Measurements from ENCODE around the gene PCDHAC1.
A peak's percentile ranks its signal among the peaks of the same experiment; 100 is the strongest.
"Not testable (repeated sequence)": the region's sequence is repeated elsewhere in the genome, so short reads cannot be mapped to it uniquely, and the experiment has no call there.

Gene PCDHAC1, protein sequence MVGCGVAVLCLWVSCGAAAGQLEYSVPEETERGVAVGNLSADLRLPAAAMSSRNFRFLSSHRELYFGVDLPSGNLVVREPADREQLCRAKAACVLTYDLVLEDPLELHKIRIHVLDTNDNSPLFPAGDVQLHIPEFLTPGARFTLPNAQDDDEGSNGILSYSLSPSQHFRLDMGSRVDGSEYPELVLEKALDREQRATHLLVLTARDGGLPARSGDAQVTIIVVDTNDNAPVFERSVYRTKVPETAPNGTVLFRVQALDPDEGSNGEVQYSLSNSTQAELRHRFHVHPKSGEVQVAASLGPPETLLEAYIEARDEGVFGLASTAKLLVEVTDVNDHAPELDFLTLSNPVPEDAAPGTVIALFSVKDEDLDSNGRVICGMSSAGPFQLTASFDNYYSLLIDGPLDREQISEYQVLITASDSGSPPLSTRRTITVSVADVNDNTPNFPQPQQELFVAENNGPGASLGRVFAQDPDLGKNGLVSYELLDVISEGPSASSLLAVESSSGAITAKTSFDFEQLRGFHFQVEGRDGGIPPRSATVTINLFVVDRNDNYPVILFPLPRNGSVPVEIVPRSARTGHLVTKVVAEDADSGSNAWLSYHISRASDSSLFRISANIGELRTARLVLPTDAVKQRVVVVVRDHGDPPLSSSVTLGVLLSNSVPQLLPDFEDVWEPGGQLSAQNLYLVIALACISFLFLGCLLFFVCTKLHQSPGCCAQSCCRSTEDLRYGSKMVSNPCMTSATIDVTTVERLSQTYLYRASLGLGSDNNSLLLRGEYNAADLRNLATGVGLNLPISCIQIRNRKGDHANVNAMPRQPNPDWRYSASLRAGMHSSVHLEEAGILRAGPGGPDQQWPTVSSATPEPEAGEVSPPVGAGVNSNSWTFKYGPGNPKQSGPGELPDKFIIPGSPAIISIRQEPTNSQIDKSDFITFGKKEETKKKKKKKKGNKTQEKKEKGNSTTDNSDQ

DNA sequence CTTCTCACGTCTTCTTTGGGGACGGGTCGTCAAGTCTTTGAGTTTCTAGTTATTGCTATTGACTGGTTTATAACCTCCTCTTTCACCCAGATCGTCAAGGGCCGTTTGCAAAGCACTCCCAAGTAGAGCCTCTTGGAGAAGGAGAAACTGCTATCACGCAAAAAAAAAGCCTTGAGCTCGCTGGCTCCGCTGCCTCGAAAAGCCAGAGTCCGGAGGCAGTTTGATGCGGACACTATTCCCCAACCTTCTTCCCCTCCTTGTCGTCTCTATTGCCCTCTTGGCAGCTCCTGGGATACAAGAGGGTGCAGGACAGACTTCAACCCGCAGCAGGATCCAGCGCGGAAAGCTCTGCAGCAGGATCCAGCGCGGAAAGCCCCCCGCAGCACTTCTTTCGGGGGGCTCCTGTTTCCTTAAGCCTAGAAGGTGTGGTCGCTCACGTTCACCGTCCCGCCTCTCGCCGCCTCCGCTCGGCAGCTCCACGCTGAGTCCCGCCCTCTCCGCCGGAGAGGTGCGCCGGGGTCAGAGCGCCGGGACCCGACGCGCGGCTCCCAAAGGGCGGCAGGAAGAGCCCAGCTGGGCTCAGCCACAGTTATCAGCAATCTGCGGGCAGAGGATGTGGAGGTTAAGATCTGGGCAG is at the start of gene PCDHAC1:
Gene PCDHAC1, plus strand, starts transcription at position 494 of the 637 bp plus-strand sequence. CDS start 594 bp downstream, outside the sequence.
- peak within 1 kb of the TSS; percentile 28 for H3K4me3 ChIP-seq (ENCODE audit: low read depth, low read length)

DNA sequence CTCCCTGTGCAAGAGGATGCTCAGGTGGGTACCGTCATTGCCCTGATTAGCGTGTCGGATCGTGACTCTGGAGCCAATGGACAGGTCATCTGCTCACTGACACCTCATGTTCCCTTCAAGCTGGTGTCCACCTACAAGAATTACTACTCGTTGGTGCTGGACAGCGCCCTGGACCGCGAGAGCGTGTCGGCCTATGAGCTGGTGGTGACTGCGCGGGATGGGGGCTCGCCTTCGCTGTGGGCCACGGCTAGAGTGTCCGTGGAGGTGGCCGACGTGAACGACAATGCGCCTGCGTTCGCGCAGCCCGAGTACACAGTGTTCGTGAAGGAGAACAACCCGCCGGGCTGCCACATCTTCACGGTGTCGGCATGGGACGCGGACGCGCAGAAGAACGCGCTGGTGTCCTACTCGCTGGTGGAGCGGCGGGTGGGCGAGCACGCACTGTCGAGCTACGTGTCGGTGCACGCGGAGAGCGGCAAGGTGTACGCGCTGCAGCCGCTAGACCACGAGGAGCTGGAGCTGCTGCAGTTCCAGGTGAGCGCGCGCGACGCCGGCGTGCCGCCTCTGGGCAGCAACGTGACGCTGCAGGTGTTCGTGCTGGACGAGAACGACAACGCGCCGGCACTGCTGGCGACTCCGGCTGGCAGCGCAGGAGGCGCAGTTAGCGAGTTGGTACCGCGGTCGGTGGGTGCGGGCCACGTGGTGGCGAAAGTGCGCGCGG is 49.4 kb upstream of the PCDHAC1 start:
- not testable (repeated sequence) for H3K4me3 ChIP-seq (ENCODE audit: low read depth, low read length); DNase-seq (ENCODE audit: low read depth)

More for the DNA sequence above, at the start of gene PCDHAC1:
- DNase-seq (ENCODE audit: low read depth): no peak

DNA sequence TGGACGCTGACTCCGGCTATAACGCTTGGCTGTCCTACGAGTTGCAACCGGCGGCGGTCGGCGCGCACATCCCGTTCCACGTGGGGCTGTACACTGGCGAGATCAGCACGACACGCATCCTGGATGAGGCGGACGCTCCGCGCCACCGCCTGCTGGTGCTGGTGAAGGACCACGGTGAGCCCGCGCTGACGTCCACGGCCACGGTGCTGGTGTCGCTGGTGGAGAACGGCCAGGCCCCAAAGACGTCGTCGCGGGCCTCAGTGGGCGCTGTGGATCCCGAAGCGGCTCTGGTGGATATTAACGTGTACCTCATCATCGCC is 48.9 kb upstream of the PCDHAC1 start:
- no peak overlapping the region for H3K4me3 ChIP-seq (ENCODE audit: low read depth, low read length)
- DNase-seq (ENCODE audit: low read depth): no peak

DNA sequence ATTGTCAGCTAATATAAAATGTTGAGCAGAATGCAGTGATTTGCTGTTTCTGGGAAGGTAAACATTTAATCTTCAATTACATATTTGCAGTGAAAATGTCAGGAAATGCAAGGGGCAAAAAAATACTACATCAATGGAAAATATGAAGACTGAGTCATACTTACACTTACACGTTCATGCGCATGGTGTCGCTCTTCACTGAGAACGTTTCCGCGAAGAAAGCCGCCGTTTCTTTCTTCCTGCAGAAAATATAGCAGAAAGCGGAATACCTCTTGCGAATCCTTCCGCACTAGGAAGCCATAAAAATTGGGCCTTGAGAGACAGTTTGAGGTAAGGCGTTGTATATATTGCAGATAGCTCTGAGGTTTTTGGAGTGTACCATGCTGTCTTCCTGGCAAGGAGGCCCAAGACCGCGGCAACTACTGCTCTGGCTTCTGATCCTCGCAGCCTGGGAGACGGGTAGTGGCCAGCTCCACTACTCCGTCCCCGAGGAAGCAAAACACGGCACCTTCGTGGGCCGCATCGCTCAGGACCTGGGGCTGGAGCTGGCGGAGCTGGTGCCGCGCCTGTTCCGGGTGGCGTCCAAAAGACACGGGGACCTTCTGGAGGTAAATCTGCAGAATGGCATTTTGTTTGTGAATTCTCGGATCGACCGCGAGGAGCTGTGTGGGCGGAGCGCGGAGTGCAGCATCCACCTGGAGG is 44.1 kb upstream of the PCDHAC1 start, which contains the start of gene PCDHA13:
Gene PCDHA13, plus strand, starts transcription at position 236 of the 702 bp plus-strand sequence. Its CDS starts 145 bp downstream, at position 381.
- H3K4me3 ChIP-seq (ENCODE audit: low read depth, low read length): no peak within 1 kb of the TSS
- no peak for DNase-seq (ENCODE audit: low read depth)

DNA sequence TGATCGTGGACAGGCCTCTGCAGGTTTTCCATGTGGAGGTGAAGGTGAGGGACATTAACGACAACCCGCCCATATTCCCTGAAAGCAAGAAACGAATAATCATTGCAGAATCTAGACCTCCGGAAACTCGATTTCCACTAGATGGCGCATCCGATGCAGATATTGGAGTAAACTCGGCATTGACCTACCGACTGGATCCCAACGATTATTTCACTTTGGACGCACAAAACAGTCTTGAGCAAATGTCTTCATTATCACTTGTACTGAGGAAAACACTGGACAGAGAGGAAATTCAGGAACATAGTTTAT is 43.6 kb upstream of the PCDHAC1 start:
- no peak overlapping the region for H3K4me3 ChIP-seq (ENCODE audit: low read depth, low read length)
- DNase-seq (ENCODE audit: low read depth): no peak

DNA sequence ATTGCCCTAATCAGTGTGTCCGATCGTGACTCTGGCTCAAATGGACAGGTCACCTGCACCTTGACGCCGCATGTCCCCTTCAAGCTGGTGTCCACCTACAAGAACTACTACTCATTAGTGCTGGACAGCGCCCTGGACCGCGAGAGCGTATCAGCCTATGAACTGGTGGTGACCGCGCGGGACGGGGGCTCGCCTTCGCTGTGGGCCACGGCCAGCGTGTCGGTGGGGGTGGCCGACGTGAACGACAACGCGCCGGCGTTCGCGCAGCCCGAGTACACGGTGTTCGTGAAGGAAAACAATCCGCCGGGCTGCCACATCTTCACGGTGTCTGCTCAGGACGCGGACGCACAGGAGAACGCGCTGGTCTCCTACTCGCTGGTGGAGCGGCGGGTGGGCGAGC is 42.7 kb upstream of the PCDHAC1 start:
- no peak for DNase-seq (ENCODE audit: low read depth)
- H3K4me3 ChIP-seq (ENCODE audit: low read depth, low read length): no peak overlapping the region

DNA sequence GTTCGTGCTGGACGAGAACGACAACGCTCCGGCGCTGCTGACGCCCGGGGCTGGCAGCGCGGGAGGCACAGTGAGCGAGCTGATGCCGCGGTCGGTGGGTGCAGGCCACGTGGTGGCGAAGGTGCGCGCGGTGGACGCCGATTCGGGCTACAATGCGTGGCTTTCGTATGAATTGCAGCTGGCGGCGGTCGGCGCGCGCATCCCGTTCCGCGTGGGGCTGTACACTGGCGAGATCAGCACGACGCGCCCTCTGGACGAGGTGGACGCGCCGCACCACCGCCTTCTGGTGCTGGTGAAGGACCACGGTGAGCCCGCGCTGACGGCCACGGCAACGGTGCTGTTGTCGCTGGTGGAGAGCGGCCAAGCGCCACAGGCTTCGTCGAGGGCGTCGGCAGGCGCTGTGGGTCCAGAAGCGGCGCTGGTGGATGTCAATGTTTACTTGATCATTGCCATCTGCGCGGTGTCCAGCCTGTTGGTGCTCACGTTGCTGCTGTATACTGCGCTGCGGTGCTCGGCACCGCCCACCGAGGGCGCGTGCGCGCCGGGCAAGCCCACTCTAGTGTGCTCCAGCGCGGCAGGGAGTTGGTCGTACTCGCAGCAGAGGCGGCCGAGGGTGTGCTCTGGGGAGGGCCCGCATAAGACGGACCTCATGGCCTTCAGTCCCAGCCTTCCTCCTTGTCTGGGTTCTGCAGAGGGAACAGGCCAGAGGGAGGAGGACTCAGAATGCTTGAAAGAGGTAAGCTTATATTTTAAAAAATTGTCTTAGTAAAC is 42.0 kb upstream of the PCDHAC1 start:
- no peak for DNase-seq (ENCODE audit: low read depth)
- H3K4me3 ChIP-seq (ENCODE audit: low read depth, low read length): no peak overlapping the region

DNA sequence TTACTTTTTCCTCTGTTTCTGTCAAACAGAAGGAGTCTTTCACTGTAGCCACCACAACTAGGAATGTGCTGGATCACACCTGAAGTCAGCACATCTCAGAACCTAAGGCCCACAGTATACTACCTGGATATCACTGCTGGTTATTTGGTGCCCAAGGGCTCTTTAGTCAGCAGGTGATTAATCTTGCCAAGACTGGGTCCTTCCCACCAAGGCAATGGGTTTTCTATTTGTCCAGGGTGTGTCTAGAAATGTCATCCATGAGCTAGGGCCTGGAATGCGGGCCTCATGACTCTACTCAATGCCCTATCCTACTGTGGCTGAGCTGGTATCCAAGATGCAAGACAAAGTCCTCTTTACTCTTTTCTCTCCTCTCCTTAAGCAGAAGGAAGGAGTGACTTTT is 9.8 kb upstream of the PCDHAC1 start:
- H3K4me3 ChIP-seq (ENCODE audit: low read depth, low read length): no peak overlapping the region
- no peak for DNase-seq (ENCODE audit: low read depth)

DNA sequence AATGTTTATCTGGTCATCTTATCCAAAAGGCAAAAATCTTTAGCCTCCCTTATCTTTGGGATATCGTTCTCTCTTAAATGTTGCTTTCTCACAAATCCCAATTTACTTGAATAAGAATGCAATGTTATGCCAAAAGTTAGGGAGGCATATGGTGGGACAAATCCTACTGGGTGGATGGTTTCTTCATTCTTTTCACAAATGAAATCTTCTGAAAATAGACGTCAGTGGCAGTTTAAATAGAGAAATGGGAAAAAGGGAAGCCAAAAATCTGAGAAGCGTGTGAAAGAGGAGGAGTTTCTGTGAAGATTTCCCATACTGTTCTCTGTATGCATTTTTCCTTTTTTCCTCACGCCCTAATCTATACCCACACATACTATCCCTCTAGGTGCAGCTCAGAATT is 2.5 kb upstream of the PCDHAC1 start:
- H3K4me3 ChIP-seq (ENCODE audit: low read depth, low read length): no peak overlapping the region
- DNase-seq (ENCODE audit: low read depth): no peak

DNA sequence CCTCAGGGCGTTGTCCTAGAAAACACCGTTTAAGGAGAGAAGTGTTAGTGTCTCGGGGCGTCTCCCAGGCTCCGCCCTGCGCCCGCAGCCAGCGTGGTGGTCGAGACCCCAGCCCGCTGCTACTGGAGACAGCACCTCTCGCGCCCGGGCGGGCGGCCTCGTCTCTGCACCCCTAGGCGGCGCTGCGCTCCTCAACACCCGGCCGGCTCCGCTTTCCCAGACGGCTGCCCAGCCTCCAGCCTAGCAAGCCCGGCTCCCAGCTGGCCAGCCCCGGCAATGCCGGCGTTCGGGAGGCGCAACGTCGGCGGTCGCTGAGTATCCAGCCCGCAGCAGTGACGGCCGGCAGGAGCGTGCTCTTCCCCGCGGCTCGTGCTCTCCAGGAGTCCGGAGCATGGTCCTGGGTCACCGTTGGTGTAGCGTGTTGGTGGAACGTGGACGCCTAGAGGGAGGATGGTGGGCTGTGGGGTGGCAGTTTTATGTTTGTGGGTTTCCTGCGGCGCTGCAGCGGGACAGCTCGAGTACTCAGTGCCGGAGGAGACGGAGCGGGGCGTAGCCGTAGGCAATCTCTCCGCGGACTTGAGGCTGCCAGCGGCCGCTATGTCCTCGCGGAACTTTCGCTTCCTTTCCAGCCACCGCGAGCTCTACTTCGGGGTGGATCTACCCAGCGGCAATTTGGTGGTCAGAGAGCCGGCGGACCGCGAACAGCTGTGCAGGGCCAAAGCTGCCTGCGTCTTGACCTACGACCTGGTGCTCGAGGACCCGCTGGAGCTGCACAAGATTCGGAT is 536 bp downstream of the PCDHAC1 start:
- peak overlapping the region; percentile 28 for H3K4me3 ChIP-seq (ENCODE audit: low read depth, low read length)
- DNase-seq (ENCODE audit: low read depth): no peak

DNA sequence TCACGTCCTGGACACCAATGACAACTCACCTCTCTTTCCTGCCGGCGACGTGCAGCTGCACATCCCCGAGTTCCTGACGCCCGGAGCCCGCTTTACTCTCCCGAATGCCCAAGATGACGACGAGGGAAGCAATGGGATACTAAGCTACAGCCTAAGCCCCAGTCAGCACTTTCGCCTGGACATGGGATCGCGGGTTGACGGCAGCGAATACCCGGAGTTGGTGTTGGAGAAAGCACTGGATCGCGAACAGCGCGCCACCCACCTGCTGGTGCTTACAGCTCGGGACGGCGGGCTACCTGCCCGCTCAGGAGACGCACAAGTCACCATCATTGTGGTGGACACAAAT is 1.1 kb downstream of the PCDHAC1 start:
- DNase-seq (ENCODE audit: low read depth): no peak
- peak overlapping the region; percentile 28 for H3K4me3 ChIP-seq (ENCODE audit: low read depth, low read length)

DNA sequence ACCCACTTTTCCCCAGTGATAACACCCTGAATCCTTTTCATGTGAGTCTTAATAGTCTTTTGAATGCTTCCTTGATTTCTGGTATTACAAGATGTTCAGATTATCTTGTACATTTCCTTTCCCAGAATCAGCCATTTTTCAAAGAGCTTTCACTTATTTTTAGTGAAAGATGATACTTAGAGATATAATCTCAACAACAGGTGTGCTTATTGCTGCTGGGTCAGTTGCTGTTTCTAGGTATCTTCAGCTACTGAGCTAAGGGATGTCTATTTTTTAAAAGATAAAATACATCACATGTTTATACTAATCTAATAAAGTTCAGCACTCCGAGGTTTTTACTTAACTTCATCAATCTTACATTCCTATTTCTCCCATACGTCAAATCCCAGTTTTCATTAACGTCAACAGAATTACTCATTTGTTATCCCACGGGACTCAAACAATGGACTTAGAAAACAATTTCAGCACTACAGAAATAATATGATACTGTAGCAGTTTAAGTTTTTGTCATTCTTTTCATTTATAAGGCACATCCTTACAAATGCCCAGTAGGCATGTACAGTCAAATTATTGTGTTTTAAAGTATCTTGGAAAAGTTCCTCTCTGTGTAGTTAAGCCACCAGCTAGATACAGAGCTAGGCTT is 9.0 kb downstream of the PCDHAC1 start:
- H3K4me3 ChIP-seq (ENCODE audit: low read depth, low read length): no peak overlapping the region
- no peak for DNase-seq (ENCODE audit: low read depth)

DNA sequence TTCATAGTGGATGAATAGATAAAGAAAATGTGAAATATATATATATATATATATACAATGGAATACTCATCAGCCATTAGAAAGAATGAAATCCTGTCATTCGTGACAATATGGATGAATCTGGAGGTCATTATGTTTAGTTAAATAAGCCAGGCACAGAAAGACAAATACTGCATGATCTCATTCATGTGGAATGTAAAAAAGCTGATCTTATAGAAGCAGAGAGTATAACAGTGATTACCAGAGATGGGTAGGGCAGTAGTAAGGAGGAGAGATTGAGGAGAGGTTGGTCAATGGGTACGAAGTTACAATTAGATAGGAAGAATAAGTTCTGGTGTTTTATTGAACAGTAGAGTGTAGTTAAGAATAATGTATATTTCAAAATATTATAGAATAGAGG is 20.5 kb downstream of the PCDHAC1 start:
- no peak overlapping the region for H3K4me3 ChIP-seq (ENCODE audit: low read depth, low read length)
- DNase-seq (ENCODE audit: low read depth): no peak

DNA sequence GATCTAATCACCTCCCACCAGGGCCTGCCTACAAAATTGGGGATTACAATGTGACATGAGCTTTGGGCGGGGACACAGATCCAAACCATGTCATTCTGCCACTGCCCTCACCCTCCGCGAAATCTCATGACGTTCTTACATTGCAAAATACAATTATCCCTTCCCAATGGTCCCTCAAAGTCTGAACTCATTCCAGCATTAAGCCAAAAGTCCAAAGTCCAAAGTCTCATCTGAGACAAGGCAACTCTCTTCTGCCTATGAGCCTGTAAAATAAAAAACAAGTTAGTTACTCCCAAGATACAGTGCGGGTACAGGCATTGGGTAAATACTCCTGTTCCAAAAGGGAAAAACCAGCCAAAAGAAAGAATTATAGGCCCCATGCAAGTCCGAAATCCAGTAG is 25.5 kb downstream of the PCDHAC1 start:
- DNase-seq (ENCODE audit: low read depth): no peak
- H3K4me3 ChIP-seq (ENCODE audit: low read depth, low read length): no peak overlapping the region

DNA sequence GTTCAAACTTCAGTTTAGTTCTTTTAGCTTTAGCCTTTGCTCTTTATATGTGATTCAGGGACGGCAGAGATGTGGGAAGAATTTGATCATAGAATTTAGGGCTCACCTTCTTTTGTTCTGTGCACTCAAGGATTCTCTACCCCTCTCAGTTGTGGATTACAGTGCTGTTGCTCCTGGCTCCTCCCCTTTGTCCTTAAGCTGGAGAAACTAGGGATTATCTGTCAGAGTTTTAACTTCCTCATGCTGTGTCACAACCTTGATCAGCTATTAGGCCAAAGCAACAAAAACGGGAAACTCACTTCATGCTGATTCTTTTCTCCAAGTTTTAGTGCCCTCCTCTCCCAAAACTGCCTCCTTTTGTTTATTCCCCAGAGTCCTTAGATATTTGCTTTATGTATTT is 27.1 kb downstream of the PCDHAC1 start:
- no peak overlapping the region for H3K4me3 ChIP-seq (ENCODE audit: low read depth, low read length)
- no peak for DNase-seq (ENCODE audit: low read depth)

DNA sequence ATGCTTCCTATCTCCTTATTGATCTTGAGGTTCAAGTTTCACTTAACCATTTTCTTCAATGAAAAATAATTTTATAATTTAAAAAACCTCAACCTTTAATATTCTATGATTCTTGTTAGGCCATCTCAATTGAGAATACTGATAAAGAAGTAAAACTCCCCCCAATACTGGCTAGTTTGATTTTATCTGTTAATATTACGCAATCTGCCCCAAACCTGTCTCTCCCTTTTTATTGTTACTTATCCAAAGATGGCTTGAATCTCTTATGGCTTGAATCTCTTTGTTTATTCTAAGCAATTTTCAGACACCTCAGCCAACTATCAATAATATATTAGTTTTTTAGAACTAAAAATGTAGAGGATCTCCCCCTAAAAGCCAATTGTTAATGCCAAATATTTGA is 36.1 kb downstream of the PCDHAC1 start:
- DNase-seq (ENCODE audit: low read depth): no peak
- H3K4me3 ChIP-seq (ENCODE audit: low read depth, low read length): no peak overlapping the region

DNA sequence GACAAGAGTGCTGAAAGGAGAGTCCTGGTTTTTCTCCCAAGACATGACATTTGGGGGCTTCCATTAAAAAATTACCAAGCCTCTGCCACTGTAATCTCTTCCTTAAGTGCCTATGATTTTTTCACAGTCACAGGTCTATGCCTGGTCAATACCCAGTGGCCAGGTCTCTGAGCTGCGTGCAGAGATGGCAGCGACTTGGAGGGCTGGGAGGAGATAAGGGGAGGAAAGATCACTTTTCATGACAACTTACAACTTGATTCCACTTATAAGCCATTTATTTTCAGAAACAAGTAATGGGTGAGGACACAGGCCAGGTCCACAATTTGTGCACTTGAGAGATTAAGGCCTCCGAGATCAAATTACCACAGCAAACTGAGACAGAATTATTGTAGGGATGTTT is 38.3 kb downstream of the PCDHAC1 start:
- DNase-seq (ENCODE audit: low read depth): no peak
- H3K4me3 ChIP-seq (ENCODE audit: low read depth, low read length): no peak overlapping the region

All from skeletal muscle cell (primary cell).